ENCODE results near the gene KCNK5.

Gene KCNK5

GRCh38 chr6:39199231-39199940 is 29.9 kb downstream of the KCNK5 start:
- no peak for DNase-seq (ENCODE audit: low read depth in 3 of 3, low spot score in 1 of 3)

GRCh38 chr6:39198528-39198927 is 30.7 kb downstream of the KCNK5 start:
- DNase-seq (ENCODE audit: low read depth in 3 of 3, low spot score in 1 of 3), result no peak

DNA sequence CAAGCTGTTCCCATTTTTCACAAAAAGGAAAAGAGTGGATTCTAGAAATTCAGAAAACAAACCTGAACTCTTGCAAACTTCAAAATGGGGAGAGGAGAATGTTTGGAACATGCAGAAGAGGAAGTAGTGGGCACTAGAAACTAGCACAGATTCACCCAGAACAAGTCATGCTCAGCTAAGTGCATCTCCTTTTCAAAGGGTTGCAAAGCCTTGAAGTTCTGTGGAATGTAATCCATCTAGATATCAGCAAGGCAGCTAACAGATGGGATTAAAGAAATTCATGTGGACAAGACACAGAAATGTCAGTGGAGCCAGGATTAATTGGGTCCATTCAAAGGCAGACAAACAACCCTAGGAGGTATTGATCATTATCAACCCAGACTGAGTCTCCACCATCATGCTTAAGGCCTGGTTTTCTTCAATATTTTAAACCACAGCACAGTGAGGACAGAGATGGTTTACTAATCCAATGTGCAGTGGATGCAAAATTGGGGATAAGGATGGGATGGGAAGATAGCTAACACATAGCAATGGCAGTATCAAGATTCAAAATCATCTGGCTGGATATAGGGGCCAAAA is 31.3 kb downstream of the KCNK5 start:
- DNase-seq (ENCODE audit: low read depth in 3 of 3, low spot score in 1 of 3), result no peak

GRCh38 chr6:39197521-39197920 is 31.8 kb downstream of the KCNK5 start:
- DNase-seq (ENCODE audit: low read depth in 3 of 3, low spot score in 1 of 3), result no peak

DNA sequence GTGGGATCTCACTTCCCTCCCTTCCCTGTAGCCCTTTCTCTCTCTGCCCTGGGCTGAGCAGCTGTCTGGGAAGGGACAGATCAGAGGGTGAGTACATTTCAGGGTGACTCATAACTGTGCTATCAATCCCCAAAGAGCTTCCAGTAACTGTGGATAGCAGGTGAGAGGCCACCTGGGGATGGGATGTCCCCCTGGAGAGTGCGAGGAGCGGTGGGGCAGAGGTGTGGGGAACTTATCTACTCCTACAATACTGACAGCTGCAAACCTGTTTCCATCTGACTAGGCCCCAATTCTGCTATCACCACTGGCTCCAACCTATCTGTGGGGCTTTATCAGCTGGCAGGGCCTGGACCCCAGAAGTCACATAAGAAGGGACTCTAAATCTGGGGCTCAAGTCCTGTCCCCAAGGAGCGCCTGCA is 32.6 kb downstream of the KCNK5 start:
- DNase-seq (ENCODE audit: low read depth in 3 of 3, low spot score in 1 of 3), result no peak

DNA sequence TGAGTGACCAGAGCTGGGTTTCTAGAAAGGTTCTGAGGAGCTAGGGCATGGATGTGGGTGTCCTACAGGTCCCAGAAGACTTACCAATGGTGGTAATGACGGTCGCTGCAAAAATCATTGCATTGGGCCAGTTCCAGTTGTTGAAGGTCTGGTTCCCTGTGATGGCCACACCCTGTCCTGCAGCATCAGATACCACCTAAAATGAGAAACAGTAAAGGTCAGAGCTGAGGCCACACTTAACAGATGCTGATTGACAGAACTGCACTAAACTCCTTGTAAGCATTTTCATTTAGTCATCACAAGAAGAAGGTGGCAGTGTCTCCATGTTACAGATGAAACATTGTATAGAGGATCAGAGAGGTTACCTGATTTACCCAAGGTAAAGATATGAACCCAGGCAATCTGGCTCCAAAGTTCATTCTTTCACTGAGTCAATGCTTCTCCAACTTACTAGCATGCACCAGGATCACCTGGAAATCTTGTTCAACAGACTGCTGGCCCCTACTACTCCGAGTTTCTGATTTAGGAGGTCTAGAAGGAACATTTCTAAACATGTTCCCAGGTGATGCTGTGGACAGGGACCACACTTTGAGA is 33.4 kb downstream of the KCNK5 start:
- DNase-seq (ENCODE audit: low read depth in 3 of 3, low spot score in 1 of 3), result no peak

- DNase-seq (ENCODE audit: low read depth in 3 of 3, low spot score in 1 of 3), result no peak
These were observed 34.8 kb downstream of the KCNK5 start for GRCh38 chr6:39194466-39194865.

GRCh38 chr6:39193201-39193791 is 36.0 kb downstream of the KCNK5 start:
- no peak for DNase-seq (ENCODE audit: low read depth in 3 of 3, low spot score in 1 of 3)

DNA sequence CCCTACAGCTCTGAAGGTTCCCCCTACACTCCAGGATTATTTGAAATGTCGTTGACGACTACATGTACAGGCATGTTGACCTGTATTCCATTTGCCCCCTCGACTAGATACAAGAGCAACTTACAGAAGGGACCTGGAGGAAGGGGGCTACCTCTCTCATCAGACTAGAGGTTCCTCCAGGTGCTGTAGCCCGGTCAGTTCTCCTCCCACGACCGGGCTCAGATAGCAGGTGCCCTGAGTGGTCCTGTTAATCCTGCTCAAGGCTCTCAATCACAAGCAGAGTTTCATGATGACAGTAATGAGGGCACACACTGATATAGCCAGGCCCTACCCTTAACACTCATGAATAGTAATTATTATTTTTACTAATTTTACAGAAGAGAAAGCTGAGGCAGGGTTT is 36.5 kb downstream of the KCNK5 start:
- no peak for DNase-seq (ENCODE audit: low read depth in 3 of 3, low spot score in 1 of 3)

DNA sequence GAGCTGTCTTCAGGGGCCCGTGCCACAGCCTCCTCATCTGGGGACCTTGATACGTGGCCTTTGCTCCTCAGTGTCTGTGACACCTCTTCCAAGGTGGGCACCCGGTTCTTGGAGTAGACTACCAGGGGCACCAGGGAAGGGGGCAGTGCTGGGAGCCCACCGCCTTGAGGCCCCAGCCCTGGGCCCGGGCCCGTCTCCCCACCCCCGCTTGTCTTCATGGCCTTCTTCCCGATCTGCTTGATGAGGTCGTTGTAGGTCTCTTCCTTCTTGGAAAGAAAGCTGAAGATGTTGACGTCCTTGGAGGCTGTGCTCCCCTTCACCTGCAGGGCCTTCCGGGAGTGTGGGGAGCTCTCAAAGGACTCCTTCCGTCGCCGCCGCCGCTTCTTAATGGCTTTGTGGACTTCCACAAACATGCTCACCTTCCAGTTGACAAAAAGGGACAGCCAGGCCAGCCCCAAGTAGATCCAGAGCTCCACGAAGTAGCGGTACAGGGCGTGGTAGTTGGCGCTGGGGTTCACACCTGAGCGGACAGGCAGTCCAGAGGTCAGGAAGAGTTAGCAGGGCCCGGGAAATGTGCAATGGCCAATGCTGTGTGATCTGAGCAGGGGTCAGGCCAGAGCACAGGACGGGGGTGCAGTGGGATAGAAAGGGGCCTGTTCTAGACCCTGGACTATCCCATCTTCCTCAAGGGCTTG is 37.9 kb downstream of the KCNK5 start:
- DNase-seq (ENCODE audit: low read depth in 3 of 3, low spot score in 1 of 3), result no peak

- no peak for DNase-seq (ENCODE audit: low read depth in 3 of 3, low spot score in 1 of 3)
These were observed 38.6 kb downstream of the KCNK5 start for GRCh38 chr6:39190545-39191235.

- DNase-seq (ENCODE audit: low read depth in 3 of 3, low spot score in 1 of 3), result no peak
These were observed 39.2 kb downstream of the KCNK5 start for GRCh38 chr6:39189915-39190544.

DNA sequence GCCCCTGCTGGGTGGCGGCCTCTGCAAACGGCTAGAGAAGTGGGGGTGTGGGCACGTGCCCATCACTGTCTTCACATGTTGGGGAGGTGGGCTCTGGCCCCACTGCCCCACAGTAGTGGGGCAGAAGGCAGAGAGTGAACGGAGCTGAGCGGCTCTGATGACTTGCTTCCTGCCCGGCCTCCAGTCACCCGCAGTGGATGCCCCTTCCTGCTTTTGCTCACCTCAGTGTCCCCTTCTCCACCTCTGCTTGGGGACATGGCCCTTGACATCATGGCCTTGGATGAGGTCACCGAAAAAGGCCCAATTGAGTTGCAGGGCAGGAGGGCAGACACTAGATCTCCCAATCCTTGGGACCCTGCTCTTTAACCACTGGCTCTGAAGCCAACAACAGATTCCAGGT is 40.1 kb downstream of the KCNK5 start:
- no peak for DNase-seq (ENCODE audit: low read depth in 3 of 3, low spot score in 1 of 3)

- no peak for DNase-seq (ENCODE audit: low read depth in 3 of 3, low spot score in 1 of 3)
These were observed 40.7 kb downstream of the KCNK5 start for GRCh38 chr6:39188571-39188970.

- no peak for DNase-seq (ENCODE audit: low read depth in 3 of 3, low spot score in 1 of 3)
These were observed 41.2 kb downstream of the KCNK5 start for GRCh38 chr6:39188098-39188450.

- DNase-seq (ENCODE audit: low read depth in 3 of 3, low spot score in 1 of 3), result no peak
These were observed 44.2 kb downstream of the KCNK5 start for GRCh38 chr6:39184906-39185580.

DNA sequence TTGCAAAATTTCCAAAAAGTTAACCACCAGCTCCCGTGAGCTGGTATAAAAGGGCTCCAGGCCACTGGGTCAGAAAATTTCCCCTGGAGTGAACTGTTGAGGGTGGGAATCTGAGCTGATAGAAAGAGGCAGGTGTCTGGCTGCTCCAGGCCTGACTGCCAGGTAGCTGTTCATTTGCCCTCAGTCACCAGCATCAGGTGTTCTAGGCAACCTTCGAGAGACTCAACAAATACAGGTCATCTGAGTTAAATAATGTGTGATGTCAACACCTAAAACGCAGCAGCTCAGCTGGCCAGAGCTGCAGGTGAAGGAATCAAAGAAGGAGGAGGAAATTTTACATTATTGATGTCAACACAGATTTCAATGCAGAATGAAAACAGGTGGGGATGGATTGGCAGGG is 46.7 kb downstream of the KCNK5 start:
- no peak for DNase-seq (ENCODE audit: low read depth in 3 of 3, low spot score in 1 of 3)

DNA sequence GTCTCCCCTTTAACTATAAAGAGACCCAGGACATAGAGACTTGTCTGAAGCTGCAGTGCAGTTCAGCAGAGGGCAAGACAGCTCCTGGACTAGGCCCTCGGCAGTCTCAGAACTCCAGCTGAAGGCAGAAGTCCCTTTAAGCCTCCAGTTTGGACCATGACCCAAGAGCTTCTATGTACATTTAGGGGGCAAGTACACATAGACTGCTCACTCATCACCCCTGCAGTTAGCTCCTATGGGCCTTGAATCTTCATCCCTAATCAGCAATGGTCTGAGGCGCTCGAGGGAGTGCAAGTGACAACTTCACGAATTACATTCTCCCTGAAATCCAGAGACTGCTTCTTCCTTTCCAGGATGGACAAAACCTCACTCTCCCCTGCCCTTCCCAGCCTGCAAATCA is 47.4 kb downstream of the KCNK5 start:
- no peak for DNase-seq (ENCODE audit: low read depth in 3 of 3, low spot score in 1 of 3)

DNA sequence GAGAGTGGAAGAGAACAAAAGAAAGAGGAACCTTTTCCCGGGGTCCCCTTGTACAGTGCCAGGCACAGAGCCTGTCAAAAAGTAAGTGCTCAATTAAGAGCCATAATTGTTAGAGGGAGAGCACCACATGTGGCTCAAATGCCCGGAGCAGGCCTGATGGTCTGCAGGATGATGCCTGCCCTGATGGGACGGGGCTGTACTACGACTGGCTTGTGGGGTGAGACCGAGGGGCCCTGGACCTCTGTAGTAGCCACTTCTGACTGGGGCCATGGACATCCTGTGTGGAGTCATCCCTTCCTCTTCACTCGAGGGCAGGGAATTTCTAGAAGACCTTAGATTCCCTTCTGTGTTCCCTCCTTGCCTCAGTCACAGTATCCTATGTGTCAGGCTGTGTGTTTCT is 47.9 kb downstream of the KCNK5 start:
- no peak for DNase-seq (ENCODE audit: low read depth in 3 of 3, low spot score in 1 of 3)

- no peak for DNase-seq (ENCODE audit: low read depth in 3 of 3, low spot score in 1 of 3)
These were observed 50.5 kb downstream of the KCNK5 start for GRCh38 chr6:39178804-39179203.

Measured in stimulated activated CD4-positive, alpha-beta T cell treated with anti-CD3 and anti-CD28 coated beads, TNF-alpha, amount 100 ng/mL, for 1 hour (primary cell).